GM18508 (cell line): ENCODE data around the gene SH3PXD2B.
"Not testable (repeated sequence)": the region's sequence is repeated elsewhere in the genome, so short reads cannot be mapped to it uniquely, and the experiment has no call there.

Experiments used
- ATAC-seq: cut with Tn5 transposase; IDR thresholded peaks from one replicate; pipeline ENCODE4 v1.9.1; 2021; ENCODE audit warnings: moderate number of reproducible peaks; ENCODE audit not compliant: insufficient read depth, unreplicated experiment

SH3PXD2B gene

GRCh38 chr5:172404746-172405145, 49.6 kb downstream of the SH3PXD2B start:
- ATAC-seq, result no peak

GRCh38 chr5:172403817-172404216, 50.5 kb downstream of the SH3PXD2B start:
- no peak for ATAC-seq

GRCh38 chr5:172403189-172403796, 51.0 kb downstream of the SH3PXD2B start:
- ATAC-seq, result no peak

DNA sequence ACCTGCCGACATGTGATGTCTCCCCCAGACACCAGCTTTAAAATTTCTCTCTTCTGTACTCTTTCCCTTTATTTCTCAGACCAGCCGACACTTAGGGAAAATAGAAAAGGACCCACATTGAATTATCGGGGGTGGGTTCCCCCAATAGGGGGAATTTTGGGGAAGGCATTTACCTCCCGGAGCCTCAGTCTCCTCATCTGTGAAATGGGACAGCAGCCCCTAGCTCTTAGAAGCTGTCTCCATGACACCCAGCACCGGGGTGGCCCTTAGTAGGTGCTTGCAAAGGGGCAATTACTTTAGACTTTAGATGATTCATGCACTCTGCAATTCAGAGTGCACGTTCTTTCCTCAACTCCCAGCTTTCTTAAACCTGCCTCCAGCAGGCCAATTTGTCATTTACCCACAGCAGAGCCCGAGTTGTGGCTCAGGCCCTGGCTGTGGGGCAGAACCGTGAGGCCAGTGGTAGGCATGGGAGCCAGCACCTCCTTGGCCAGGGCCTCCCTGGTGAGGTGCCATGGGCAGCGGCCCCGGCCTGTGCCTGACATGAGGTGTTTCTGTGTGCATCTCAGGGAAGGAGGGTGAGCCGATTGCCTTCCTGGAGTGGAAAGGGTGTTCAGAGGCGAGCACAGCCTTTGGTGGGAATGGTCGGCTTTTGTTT, 51.7 kb downstream of the SH3PXD2B start:
- ATAC-seq, result no peak

- ATAC-seq, result not testable (repeated sequence)
Observed at GRCh38 chr5:172402031-172402430, 52.3 kb downstream of the SH3PXD2B start.

DNA sequence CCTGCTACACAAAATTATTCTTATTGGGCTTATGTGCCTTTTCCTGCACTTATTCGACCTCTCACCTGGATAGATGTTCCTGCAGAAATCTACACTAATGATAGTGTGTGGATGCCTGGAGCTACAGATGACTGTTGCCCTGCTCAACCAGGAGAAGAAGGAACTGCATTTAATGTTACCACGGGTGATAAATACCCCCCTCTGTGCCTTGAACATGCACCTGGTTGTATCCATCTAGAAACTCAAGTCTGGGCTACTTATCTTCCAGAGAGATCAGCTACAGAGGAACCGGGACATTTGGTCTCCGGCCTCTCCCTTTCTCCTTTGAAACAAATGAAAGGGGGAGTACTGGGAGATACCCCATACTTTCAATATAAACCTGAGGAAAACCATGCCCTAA, 54.5 kb downstream of the SH3PXD2B start:
- no peak for ATAC-seq

- ATAC-seq, result no peak
Observed at GRCh38 chr5:172399336-172399735, 55.0 kb downstream of the SH3PXD2B start.

- not testable (repeated sequence) for ATAC-seq
Observed at GRCh38 chr5:172398645-172399044, 55.7 kb downstream of the SH3PXD2B start.

- not testable (repeated sequence) for ATAC-seq
Observed at GRCh38 chr5:172396994-172397393, 57.3 kb downstream of the SH3PXD2B start.

- ATAC-seq, result no peak
Observed at GRCh38 chr5:172396220-172396619, 58.1 kb downstream of the SH3PXD2B start.

- ATAC-seq, result no peak
Observed at GRCh38 chr5:172395483-172395882, 58.8 kb downstream of the SH3PXD2B start.

- ATAC-seq, result no peak
Observed at GRCh38 chr5:172389578-172390112, 64.7 kb downstream of the SH3PXD2B start.

DNA sequence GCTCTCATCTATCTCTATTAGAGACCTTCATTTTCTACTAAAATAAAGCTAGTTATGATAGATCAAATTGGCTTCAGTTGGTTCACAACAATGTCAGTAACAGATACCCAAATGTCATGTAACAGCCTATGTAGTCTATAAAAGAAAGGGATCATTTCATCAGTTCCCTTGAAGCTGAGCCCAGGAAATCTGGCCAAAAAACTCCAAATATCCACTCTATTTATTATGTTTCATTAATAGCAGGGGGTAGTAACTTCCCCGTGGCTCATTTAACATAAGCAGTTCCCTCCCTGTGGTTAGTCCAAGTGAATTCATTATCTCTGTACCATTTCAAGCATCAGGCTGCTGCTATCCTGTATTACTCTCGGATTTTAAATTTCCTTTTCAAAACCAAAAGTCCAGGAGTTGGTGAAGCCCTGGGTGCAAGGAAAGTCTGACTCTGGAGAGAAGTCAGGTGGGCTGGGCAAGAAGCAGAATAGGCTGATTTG, 66.0 kb downstream of the SH3PXD2B start:
- no peak for ATAC-seq

DNA sequence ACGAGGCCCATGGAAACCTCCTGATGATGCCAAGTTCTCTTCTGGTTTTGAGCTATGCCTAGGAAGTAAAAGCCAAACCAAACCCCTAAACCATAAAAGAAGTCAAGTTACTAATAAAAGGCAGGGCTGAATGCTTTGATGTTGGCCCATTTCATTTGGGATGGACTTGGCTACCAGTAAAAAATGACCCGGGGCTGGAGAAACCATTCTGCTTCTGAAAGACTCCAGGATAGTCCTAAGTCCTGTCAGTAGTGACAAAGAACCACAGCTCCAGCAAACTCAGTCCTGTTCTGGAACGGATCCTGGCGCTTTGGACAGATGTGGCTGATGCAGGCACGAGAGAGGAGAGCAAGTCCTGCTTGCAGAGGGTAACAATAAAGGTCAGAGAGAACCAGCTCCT, 68.6 kb downstream of the SH3PXD2B start:
- no peak for ATAC-seq

- ATAC-seq, result no peak
Observed at GRCh38 chr5:172385010-172385563, 69.2 kb downstream of the SH3PXD2B start.

- no peak for ATAC-seq
Observed at GRCh38 chr5:172383191-172383802, 71.0 kb downstream of the SH3PXD2B start.

DNA sequence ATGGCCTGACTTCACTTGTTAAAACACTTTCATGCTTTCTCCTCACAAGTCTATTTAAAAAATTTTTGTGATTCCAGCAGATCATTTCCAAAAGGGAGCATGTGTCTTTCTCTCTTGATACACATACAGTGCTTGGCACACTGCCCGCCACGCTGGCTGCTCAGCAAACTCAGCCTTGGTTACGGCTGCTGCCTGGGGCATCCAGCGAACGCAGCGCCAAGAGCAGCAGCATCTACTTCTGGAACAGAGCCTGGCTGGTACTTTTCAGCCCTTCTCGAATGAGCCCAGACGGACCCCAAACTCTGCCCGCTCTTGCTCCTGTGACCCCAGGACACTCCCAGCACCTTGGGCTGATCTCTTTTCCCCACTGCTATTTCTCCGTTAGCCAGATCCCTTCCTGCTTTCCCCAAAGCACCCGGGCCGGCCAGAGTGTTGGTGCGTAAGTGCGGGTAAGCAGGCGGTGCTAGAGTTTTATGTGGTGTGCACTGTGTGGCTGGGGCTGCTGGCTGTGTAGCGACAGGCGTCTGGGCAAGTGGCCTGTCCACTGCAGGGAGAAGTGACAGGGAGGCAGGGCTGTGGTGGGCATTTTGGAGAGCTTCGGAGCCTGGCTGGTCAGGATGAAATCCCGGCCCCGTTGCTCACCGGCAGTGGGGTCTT, 73.2 kb downstream of the SH3PXD2B start:
- ATAC-seq, result no peak

DNA sequence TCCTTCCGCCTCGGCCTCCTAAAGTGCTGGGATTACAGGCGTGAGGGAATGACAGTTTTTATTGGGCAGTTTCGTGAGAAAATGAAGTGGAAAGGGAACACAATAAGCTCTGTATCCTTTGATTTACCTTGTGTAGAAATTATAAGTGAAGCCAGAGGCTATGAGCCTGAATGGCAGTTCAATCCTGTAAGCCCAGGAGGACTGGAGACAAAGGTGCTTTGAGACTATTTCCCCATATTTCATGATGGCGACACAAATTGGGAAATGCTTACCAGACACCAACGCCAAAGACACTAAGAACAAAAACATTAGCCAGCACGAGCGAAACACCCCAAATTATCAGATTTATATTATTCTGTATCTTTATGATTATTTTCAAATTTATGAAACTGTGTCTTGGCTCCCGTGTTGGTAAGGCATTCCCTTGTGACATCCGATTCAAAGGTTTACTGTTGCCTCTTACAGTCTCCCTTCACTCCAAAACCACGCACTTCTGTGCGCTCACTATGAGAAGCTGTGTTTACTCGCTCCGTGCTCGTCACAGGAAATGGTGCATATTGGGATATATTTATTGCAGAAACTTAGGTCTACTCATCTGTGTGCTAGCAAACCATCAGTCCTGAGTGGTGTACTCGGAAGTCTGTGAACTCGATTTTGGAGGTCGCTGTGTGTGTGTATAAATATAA, 73.9 kb downstream of the SH3PXD2B start:
- no peak for ATAC-seq

- ATAC-seq, result no peak
Observed at GRCh38 chr5:172379481-172379880, 74.8 kb downstream of the SH3PXD2B start.

DNA sequence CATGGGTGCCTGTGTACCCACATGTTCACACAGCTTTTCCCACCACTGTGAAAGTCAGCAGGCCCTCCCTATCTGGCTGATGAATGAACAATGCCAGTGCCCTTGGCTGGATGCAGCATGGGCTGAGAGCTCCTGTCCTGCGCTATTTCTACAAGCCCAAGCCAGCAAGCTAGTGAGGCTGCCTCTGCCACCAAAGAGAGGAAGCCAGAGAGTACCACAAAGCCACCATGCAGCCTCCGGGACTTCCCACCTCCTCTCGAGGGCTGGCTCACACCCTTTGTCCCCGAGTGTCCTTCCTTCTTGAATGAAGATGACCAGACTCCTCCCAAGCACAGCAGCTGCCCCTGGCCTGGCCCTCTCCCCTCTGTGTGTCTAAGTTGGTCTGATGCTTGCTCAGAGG, 76.5 kb downstream of the SH3PXD2B start:
- no peak for ATAC-seq
